ENCODE data around the gene VTI1A. TPM values are rescaled to one million over a fixed set of nuclear protein-coding genes. Genes with fewer than 3 reads are reported as not detected.

Gene VTI1A
- total and polyA plus RNA-seq, 9 donors: 8.8 to 23.5 (median 13.4) TPM

DNA sequence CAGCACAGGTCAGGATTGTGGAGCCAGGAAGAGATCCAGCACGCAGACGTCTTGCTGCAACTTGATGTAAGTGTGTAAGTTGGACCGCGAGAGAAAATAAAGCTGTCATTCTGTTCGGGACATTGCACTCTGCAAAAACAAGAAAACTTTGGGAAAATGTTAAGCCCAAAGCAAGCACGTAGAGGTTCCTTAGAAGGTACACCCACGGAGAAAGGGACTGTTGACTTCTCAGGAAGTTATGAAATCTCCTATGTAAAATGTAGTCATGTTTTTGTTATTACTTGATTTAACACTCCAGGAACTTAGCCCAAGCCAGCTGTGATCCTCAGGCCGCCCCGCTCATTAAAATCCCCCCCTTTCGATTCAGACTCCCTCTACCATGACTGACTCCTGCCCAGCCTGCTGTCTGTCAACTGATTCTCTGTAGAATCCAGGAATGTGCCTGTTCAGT is 307.0 kb downstream of the VTI1A start:
- Histone ChIP-seq H3K4me3 (ENCODE audit: low read length) (no peak overlapping the region), H3K27ac (ENCODE audit: low read length) (peak overlapping the region; percentile 29), H3K36me3 (ENCODE audit: control insufficient read depth, insufficient read depth, low read length) (no peaks in the 10 kb centered on the region), H3K4me1 (ENCODE audit: control insufficient read depth, insufficient read depth, low read length) (peaks cover 5% of the 10 kb centered on the region), H3K27me3 (ENCODE audit: control insufficient read depth, insufficient read depth, low read length) (no peaks in the 10 kb centered on the region), H3K9me3 (replicated peaks; ENCODE audit: control insufficient read depth, low read depth, low read length) (no peaks in the 10 kb centered on the region)
- WGBS (ENCODE audit: insufficient coverage): 10% methylated on average over 5 of the region's 10 CpGs
- DNase-seq: peak; percentile 65

- Histone ChIP-seq H3K4me1 (ENCODE audit: control insufficient read depth, insufficient read depth, low read length) (peaks cover 5% of the 10 kb centered on the region), H3K36me3 (ENCODE audit: control insufficient read depth, insufficient read depth, low read length) (no peaks in the 10 kb centered on the region), H3K27ac (ENCODE audit: low read length) (no peak overlapping the region), H3K9me3 (replicated peaks; ENCODE audit: control insufficient read depth, low read depth, low read length) (no peaks in the 10 kb centered on the region), H3K4me3 (ENCODE audit: low read length) (no peak overlapping the region), H3K27me3 (ENCODE audit: control insufficient read depth, insufficient read depth, low read length) (no peaks in the 10 kb centered on the region)
- WGBS (ENCODE audit: insufficient coverage): 89% methylated on average over 6 of the region's 12 CpGs
- peak; percentile 32 for DNase-seq
These were observed 308.6 kb downstream of the VTI1A start for GRCh38 chr10:112755446-112756234.

DNA sequence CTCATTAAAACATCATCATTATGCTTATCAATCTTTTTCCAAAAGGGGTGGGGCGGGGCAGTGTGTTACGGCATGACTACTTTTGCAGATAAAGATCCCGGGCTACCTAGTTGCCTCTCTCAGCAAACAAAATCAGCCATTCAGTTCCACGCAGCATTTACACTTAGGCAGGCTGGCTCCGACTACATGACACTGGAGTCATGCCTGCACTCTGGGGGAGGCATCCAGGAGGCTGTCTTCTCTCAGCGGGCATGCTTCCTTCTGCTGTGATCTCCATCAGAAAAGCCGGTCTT is 309.2 kb downstream of the VTI1A start:
- Histone ChIP-seq H3K9me3 (replicated peaks; ENCODE audit: control insufficient read depth, low read depth, low read length) (no peaks in the 10 kb centered on the region), H3K27me3 (ENCODE audit: control insufficient read depth, insufficient read depth, low read length) (no peaks in the 10 kb centered on the region), H3K36me3 (ENCODE audit: control insufficient read depth, insufficient read depth, low read length) (no peaks in the 10 kb centered on the region), H3K4me3 (ENCODE audit: low read length) (no peak overlapping the region), H3K27ac (ENCODE audit: low read length) (no peak overlapping the region), H3K4me1 (ENCODE audit: control insufficient read depth, insufficient read depth, low read length) (peaks cover 5% of the 10 kb centered on the region)
- DNase-seq: no peak
- 85% methylated on average over 4 of the region's 7 CpGs for WGBS (ENCODE audit: insufficient coverage)

- Histone ChIP-seq H3K36me3 (ENCODE audit: control insufficient read depth, insufficient read depth, low read length) (no peaks in the 10 kb centered on the region), H3K27ac (ENCODE audit: low read length) (no peak overlapping the region), H3K27me3 (ENCODE audit: control insufficient read depth, insufficient read depth, low read length) (no peaks in the 10 kb centered on the region), H3K4me1 (ENCODE audit: control insufficient read depth, insufficient read depth, low read length) (peaks cover 2% of the 10 kb centered on the region), H3K4me3 (ENCODE audit: low read length) (no peak overlapping the region), H3K9me3 (replicated peaks; ENCODE audit: control insufficient read depth, low read depth, low read length) (no peaks in the 10 kb centered on the region)
- WGBS (ENCODE audit: insufficient coverage): 25% methylated on average over 1 of the region's 2 CpGs
- no peak for DNase-seq
These were observed 311.9 kb downstream of the VTI1A start for GRCh38 chr10:112758961-112759360.

GRCh38 chr10:112759496-112759895 is 312.5 kb downstream of the VTI1A start:
- peaks cover 1% of the 10 kb centered on the region for H3K4me1 ChIP-seq (ENCODE audit: control insufficient read depth, insufficient read depth, low read length)
- no peak overlapping the region for H3K27ac ChIP-seq (ENCODE audit: low read length)
- no peak overlapping the region for H3K4me3 ChIP-seq (ENCODE audit: low read length)
- no peak for DNase-seq
- 61% methylated on average over 4 of the region's 7 CpGs for WGBS (ENCODE audit: insufficient coverage)
- H3K9me3 ChIP-seq (replicated peaks; ENCODE audit: control insufficient read depth, low read depth, low read length): no peaks in the 10 kb centered on the region
- no peaks in the 10 kb centered on the region for H3K36me3 ChIP-seq (ENCODE audit: control insufficient read depth, insufficient read depth, low read length)
- no peaks in the 10 kb centered on the region for H3K27me3 ChIP-seq (ENCODE audit: control insufficient read depth, insufficient read depth, low read length)

GRCh38 chr10:112761256-112761655 is 314.2 kb downstream of the VTI1A start:
- H3K4me1 ChIP-seq (ENCODE audit: control insufficient read depth, insufficient read depth, low read length): no peaks in the 10 kb centered on the region
- no CpG with 5 or more reads among the region's 3 CpGs for WGBS (ENCODE audit: insufficient coverage)
- H3K27ac ChIP-seq (ENCODE audit: low read length): no peak overlapping the region
- no peak overlapping the region for H3K4me3 ChIP-seq (ENCODE audit: low read length)
- no peaks in the 10 kb centered on the region for H3K9me3 ChIP-seq (replicated peaks; ENCODE audit: control insufficient read depth, low read depth, low read length)
- H3K27me3 ChIP-seq (ENCODE audit: control insufficient read depth, insufficient read depth, low read length): no peaks in the 10 kb centered on the region
- H3K36me3 ChIP-seq (ENCODE audit: control insufficient read depth, insufficient read depth, low read length): no peaks in the 10 kb centered on the region
- no peak for DNase-seq

- 96% methylated on average over 7 of the region's 11 CpGs for WGBS (ENCODE audit: insufficient coverage)
- Histone ChIP-seq H3K27ac (ENCODE audit: low read length) (no peak overlapping the region), H3K4me3 (ENCODE audit: low read length) (no peak overlapping the region), H3K9me3 (replicated peaks; ENCODE audit: control insufficient read depth, low read depth, low read length) (no peaks in the 10 kb centered on the region), H3K4me1 (ENCODE audit: control insufficient read depth, insufficient read depth, low read length) (no peaks in the 10 kb centered on the region), H3K27me3 (ENCODE audit: control insufficient read depth, insufficient read depth, low read length) (no peaks in the 10 kb centered on the region), H3K36me3 (ENCODE audit: control insufficient read depth, insufficient read depth, low read length) (no peaks in the 10 kb centered on the region)
- no peak for DNase-seq
These were observed 317.0 kb downstream of the VTI1A start for GRCh38 chr10:112763916-112764520.

DNA sequence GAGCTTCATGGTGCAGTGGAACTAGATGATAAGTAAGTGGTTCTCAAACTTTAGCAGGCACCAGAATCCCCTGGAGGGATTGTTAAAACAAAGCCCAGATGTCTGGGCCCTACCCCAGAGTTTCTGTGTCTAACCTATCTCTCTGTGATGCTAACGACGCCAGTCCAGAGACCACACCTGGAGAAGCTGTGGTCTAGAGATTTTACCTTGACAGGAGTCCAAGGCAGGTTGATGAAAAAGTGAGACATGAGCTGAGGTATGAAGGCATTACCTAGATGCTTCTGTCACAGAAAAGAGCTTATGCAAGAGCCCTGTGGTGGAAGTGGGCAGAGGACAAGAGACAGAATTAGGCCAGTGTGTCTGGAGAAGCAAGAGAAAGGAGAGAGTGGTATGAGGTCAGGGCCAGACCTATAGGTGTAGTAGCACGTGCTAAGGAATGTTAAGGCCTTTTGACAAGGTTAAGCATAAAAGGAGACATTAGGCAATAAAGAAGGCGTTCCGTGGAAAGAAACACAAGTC is 318.8 kb downstream of the VTI1A start:
- H3K36me3 ChIP-seq (ENCODE audit: control insufficient read depth, insufficient read depth, low read length): no peaks in the 10 kb centered on the region
- no peak overlapping the region for H3K4me3 ChIP-seq (ENCODE audit: low read length)
- no peak for DNase-seq
- H3K9me3 ChIP-seq (replicated peaks; ENCODE audit: control insufficient read depth, low read depth, low read length): no peaks in the 10 kb centered on the region
- H3K27me3 ChIP-seq (ENCODE audit: control insufficient read depth, insufficient read depth, low read length): no peaks in the 10 kb centered on the region
- no peaks in the 10 kb centered on the region for H3K4me1 ChIP-seq (ENCODE audit: control insufficient read depth, insufficient read depth, low read length)
- H3K27ac ChIP-seq (ENCODE audit: low read length): no peak overlapping the region
- WGBS (ENCODE audit: insufficient coverage): 83% methylated on average over 1 of the region's 5 CpGs

GRCh38 chr10:112766636-112767035 is 319.6 kb downstream of the VTI1A start:
- Histone ChIP-seq H3K36me3 (ENCODE audit: control insufficient read depth, insufficient read depth, low read length) (no peaks in the 10 kb centered on the region), H3K9me3 (replicated peaks; ENCODE audit: control insufficient read depth, low read depth, low read length) (no peaks in the 10 kb centered on the region), H3K27me3 (ENCODE audit: control insufficient read depth, insufficient read depth, low read length) (no peaks in the 10 kb centered on the region), H3K4me3 (ENCODE audit: low read length) (no peak overlapping the region), H3K27ac (ENCODE audit: low read length) (no peak overlapping the region), H3K4me1 (ENCODE audit: control insufficient read depth, insufficient read depth, low read length) (no peaks in the 10 kb centered on the region)
- DNase-seq: no peak
- no CpG with 5 or more reads among the region's 2 CpGs for WGBS (ENCODE audit: insufficient coverage)

GRCh38 chr10:112767156-112767555 is 320.1 kb downstream of the VTI1A start:
- Histone ChIP-seq H3K27me3 (ENCODE audit: control insufficient read depth, insufficient read depth, low read length) (no peaks in the 10 kb centered on the region), H3K36me3 (ENCODE audit: control insufficient read depth, insufficient read depth, low read length) (no peaks in the 10 kb centered on the region), H3K27ac (ENCODE audit: low read length) (no peak overlapping the region), H3K4me3 (ENCODE audit: low read length) (no peak overlapping the region), H3K9me3 (replicated peaks; ENCODE audit: control insufficient read depth, low read depth, low read length) (no peaks in the 10 kb centered on the region), H3K4me1 (ENCODE audit: control insufficient read depth, insufficient read depth, low read length) (no peaks in the 10 kb centered on the region)
- no peak for DNase-seq
- no CpG with 5 or more reads among the region's 2 CpGs for WGBS (ENCODE audit: insufficient coverage)
